NCI-H226 (cell line): Measurements from ENCODE around the gene SFTPD.

Experiments
- DNase-seq: peaks from one replicate; pipeline ENCODE4 v3.0.0-alpha.2; 2015

SFTPD gene

GRCh38 chr10:79944428-79945395, 4.2 kb downstream of the SFTPD start:
- no peak for DNase-seq

GRCh38 chr10:79943871-79944270, 5.0 kb downstream of the SFTPD start:
- no peak for DNase-seq

GRCh38 chr10:79942261-79943185, 6.4 kb downstream of the SFTPD start:
- DNase-seq: no peak

- DNase-seq: no peak
Measured at GRCh38 chr10:79941585-79942210, 7.2 kb downstream of the SFTPD start.

GRCh38 chr10:79941146-79941545, 7.8 kb downstream of the SFTPD start:
- no peak for DNase-seq

GRCh38 chr10:79940431-79940830, 8.5 kb downstream of the SFTPD start:
- DNase-seq: no peak

GRCh38 chr10:79939969-79940368, 8.9 kb downstream of the SFTPD start:
- DNase-seq: no peak

- DNase-seq: no peak
Measured at GRCh38 chr10:79938728-79939406, 10.0 kb downstream of the SFTPD start.

- no peak for DNase-seq
Measured at GRCh38 chr10:79937701-79938151, 11.2 kb downstream of the SFTPD start.

- DNase-seq: no peak
Measured at GRCh38 chr10:79936625-79937615, 12.0 kb downstream of the SFTPD start.

- DNase-seq: no peak
Measured at GRCh38 chr10:79933961-79934360, 14.9 kb downstream of the SFTPD start.

GRCh38 chr10:79932841-79933379, 16.0 kb downstream of the SFTPD start:
- DNase-seq: no peak

GRCh38 chr10:79932307-79932706, 16.6 kb downstream of the SFTPD start:
- no peak for DNase-seq

GRCh38 chr10:79930751-79931150, 18.2 kb downstream of the SFTPD start:
- no peak for DNase-seq

GRCh38 chr10:79930267-79930666, 18.6 kb downstream of the SFTPD start:
- no peak for DNase-seq

- peak; percentile 18 for DNase-seq
Measured at GRCh38 chr10:79929409-79929904, 19.4 kb downstream of the SFTPD start.

- no peak for DNase-seq
Measured at GRCh38 chr10:79928028-79928583, 20.8 kb downstream of the SFTPD start.

- no peak for DNase-seq
Measured at GRCh38 chr10:79927111-79927828, 21.6 kb downstream of the SFTPD start.

- no peak for DNase-seq
Measured at GRCh38 chr10:79926037-79926436, 22.9 kb downstream of the SFTPD start.

GRCh38 chr10:79925614-79926013, 23.3 kb downstream of the SFTPD start:
- no peak for DNase-seq
